NCI-H345 treated with DMSO at 0.1 percent for 48 hours (cell line): ENCODE data around the gene WASF1.

Source experiments
- DNase-seq: peaks from one replicate; lab custom pipeline; 2025; ENCODE audit not compliant: unreplicated experiment; lab: John Stamatoyannopoulos, UW

Gene WASF1

GRCh38 chr6:110179406-110180227, at the start of gene WASF1:
TSS of gene WASF1 (minus strand) at chr6:110179670. CDS start at chr6:110127601, 52,069 bp downstream.
- peak; percentile 98 for DNase-seq

GRCh38 chr6:110226261-110226660, 46.8 kb upstream of the WASF1 start:
- DNase-seq: no peak

DNA sequence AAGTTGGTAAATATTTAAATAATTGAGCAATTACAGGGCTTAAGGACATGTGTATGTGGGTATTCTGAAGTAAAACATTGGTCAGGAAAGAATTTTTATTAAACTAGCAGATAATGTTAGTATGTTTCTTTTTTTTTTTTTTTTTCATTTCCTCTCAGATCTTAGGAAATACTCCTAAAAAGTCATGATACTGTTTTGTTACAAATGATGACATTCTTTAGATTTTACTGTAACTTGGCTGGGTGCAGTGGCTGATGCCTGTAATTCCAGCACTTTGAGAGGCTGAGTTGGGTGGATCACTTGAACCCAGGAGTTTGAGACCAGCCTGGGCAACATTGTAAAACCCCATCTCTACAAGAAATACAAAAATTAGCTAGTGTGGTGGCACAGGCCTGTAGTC, 42.3 kb upstream of the WASF1 start:
- DNase-seq: no peak

DNA sequence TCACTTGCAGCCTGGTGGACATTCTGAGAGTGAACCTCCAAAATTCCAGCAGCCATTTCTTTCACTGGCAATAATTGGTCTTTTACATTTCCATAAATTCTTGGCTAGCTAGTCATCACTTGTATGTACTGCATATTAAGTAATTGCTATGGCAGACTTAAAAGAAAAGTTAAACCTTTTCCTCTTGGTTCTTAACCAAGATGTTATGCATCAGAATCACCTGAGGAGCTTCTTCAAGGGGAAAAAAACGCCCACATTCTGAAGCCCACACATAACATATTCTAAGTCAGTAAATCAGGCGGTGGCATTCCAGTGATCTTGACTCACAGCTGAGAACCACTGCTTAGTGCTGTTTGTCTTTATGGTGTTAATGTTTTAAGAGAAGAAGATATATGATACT, 37.8 kb upstream of the WASF1 start:
- DNase-seq: no peak

DNA sequence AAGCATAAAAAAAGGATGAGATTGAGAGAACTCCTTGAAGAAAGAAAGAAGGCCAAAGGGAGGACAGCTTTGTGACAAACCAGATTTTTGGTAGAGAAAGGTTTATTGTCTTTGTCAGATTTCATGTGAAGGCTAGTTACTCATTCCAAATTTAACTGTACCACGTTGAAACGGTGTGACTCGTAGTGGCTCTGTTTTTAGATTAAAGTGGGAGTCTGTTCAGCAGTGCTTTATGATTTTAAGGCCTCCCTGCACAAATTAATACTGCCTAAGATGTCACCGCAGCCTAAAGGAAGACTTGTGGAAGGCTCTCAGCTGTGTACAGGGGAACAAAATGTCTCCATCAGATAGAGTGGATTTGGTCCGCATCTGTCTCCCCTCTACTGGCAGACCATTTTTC, 36.7 kb upstream of the WASF1 start:
- no peak for DNase-seq

DNA sequence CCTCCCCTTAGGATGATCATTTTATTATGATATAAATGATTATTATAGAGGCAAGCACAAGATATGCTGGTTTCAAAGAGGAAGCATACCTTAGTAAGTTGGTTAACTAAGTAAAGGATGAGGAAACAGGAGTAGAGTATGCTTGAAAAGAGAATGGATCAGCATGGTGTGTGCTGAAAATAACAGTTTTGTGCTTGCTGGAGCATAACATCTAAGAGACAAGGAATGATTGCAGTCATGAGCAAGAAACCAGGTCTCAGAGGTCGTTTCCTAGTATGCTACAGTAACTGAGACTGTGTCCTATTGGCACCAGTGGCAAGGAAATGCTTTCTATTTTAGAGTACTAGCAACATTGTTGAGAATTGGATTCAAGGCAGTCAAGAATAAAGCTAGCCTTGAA, 34.9 kb upstream of the WASF1 start:
- DNase-seq: no peak

- DNase-seq: no peak
These were observed 32.3 kb upstream of the WASF1 start for GRCh38 chr6:110211753-110212152.

DNA sequence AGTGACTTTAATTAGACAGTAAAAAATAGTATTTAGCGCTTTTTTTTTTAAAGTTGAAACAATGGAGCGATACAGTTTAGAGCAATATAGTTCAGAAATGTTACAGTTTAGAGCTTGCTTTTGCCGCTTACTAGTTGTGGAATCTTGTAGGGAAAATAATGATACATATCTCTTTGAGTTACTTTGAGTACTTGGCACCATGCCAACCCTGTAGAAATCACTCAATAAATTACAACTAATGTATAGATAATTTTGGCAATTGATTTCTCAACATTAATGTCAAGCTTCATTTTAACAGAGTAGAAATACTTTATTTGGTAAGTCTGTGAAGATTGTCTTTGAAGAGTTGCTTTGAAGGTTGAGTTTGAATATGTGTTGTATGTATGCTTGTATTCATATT, 28.2 kb upstream of the WASF1 start:
- DNase-seq: no peak

DNA sequence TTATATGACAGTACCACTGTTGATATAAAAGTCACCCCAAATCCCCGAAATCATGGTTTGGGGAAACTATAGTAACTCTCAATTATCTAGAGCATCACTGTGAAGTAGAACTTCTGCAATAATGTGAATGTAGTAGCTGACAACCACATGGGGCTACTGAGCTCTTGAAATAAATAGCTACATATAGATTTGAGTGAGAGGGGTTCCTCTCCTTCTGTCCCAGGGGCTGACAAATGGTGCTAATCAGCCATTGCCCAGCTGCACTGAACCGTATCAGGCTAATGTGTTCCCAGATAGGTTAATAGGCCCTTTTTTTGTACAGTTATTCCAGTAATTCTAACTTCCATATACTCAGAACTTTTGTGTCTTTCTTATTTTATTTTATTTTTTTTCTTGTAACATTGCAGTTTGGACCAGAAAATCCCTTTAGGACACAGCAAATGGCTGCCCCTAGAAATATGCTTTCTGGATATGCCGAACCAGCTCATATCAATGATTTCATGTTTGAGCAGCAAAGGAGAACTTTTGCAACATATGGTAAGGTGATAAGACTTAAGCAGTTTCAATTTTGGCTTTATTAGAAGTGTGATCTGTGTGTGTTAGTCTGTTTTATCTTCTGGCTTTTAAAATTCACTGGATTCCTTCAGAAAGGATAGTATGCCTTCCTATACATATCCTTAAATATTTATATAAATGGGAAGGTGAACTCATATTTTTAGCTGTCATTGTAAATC, 21.8 kb upstream of the WASF1 start:
- no peak for DNase-seq

GRCh38 chr6:110198561-110198960, 19.1 kb upstream of the WASF1 start:
- DNase-seq: no peak

DNA sequence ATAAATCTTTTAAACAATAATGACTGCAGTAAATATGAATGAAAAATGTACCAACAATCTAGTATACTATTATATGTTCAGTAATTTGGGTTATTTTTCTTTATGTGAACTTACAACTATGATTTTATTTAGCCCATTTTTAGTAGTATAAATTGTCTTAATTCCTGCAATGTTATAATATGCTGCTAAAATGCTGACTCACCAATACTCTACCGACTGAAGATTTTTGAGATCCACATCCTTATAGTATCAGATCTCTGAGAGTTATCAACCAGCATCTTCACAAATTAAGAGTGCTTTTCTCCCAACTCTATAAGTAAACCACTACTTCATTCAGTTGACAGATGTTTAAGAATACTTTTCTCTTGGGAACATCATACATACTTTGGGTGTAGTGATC, 17.4 kb upstream of the WASF1 start:
- DNase-seq: no peak

DNA sequence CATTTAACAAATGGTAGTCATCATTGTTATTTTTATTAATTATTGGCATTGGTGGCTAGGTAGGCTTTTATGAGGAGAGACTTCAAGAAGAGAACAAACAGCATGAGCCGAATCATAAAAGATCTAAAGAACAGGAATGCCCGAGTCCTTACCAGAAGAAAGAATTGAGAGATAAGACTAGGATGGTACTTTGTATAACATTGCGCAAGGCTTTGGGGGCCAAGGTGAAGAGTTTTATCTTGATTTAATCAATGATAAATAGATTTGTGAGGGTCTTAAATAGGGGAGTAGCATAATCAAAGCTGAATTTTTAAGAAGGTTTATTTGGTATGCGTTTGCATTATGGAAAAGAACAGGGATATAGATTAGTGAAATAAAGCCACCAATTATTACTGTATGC, 16.2 kb upstream of the WASF1 start:
- no peak for DNase-seq

DNA sequence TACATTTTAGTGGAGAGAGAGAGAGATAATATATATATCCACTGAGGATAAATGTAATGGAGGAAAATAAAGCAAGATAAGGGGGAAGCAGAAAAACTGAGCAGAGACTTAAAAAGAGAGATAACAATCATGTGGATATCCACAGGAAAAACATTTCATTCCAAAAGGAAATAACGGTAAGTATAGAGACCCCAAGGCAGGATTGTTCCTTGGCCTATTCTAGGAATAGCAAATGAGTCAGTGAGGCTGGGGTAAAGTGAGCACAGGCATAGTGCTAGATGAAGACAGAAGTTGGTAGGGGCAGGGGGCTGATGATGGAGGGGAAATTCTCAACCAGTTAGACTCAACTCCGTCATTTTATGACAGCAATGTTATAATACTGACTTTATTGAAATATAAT, 12.0 kb upstream of the WASF1 start:
- DNase-seq: no peak

DNA sequence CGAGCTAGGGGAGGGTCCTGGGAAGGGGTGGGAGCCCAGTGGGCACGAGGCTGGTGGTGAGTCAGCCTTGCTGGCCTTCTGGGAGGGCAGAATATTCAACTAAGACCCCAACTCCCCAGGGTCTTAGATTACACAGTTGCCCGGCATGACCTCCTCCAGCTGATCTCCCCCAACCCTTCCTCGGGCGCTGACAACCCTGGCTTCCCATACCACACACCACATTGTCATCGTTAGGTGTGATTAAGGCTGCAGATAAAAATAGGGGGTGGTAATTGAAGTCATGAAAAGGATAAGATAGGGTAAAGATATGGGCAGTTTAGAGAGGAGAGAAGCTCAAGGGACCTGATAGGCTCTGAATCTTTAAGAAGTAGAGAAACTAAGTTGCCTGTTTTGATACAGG, 11.3 kb upstream of the WASF1 start:
- no peak for DNase-seq

- DNase-seq: no peak
These were observed 9.3 kb upstream of the WASF1 start for GRCh38 chr6:110188791-110189190.

DNA sequence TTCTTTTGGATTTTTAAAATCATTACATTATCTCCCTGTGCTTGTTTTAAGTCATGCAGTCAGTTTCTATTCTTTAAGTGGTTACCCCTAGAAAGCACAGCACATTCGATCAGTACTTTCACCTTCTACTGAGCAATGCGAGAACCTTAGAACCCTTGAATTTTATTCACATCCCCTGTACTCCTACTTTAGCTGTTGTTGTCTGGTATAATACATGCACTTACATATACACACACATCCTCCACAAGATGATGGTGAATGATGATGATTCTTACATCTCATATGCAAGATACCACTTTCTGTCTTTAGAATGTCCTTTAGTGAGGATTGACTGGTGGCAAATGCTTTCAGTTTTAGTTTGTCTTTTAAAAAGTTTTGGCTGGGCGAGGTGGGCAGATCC, 6.4 kb upstream of the WASF1 start:
- DNase-seq: no peak

GRCh38 chr6:110183292-110183885, 3.9 kb upstream of the WASF1 start:
- DNase-seq: no peak

- no peak for DNase-seq
These were observed 1.9 kb upstream of the WASF1 start for GRCh38 chr6:110181131-110182030.

DNA sequence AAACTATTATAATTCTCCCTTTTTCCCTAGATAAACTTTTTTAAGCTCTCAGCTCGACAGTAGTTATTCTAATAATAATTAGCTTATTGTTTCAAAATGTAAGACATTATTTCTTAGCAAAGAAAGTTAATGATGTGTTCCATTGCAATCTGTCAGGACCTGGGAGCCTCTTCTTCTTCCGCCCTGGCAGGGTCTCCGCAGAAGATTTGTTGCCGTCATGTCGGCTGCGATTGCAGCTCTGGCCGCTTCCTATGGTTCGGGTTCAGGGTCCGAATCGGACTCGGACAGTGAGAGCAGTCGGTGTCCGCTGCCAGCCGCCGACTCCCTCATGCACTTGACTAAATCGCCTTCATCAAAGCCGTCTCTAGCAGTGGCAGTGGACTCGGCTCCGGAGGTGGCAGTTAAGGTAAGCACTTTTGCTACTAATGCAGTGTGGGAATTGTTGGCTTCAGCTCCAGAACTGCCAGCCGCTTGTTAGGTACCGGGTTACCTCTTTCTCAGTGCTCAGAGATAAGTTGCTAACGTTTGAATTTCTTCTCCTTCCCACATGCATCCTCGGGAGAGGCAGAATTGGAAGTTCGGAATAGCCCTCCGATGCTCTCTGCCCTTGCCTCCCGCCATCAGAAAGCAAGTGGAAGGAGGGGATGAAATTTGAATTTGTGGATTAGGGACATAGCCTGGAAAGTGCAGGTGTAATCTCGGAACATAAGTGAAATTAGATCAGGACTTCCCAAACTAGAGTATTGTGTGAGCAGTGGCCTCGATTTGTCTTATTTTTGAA, 948 bp upstream of the WASF1 start, which contains the start of gene CDC40:
Gene CDC40, plus strand, starts transcription at position 200 of the 781 bp plus-strand sequence. Its CDS starts 18 bp downstream, at position 218.
- peak; percentile 38 for DNase-seq
